Measurements from ENCODE around the gene TSC22D1. TPM values are rescaled to one million over a fixed set of nuclear protein-coding genes. Genes with fewer than 3 reads are reported as not detected.

Gene TSC22D1
- total RNA-seq, 4 donors from 2014 or later = 60.0 to 78.8 (median 69.3) TPM

GRCh38 chr13:44416744-44417143 is 159.4 kb downstream of the TSC22D1 start:
- no peak for DNase-seq (ENCODE audit: low spot score in 2 of 2)
- no peak overlapping the region for H3K4me3 ChIP-seq (ENCODE audit: low read depth, poor library complexity, severe bottlenecking)
- TF ChIP-seq POLR2A (IDR thresholded peaks at IDR 0.05) (no peak), CTCF (IDR thresholded peaks at IDR 0.05) (no peak)
- 90 to 95% methylated on average over 6 of the region's 6 CpGs for WGBS, 2 donors
- intact Hi-C loops (cut with DNase I; ENCODE audit: low total_unique reads) = no loop called here

DNA sequence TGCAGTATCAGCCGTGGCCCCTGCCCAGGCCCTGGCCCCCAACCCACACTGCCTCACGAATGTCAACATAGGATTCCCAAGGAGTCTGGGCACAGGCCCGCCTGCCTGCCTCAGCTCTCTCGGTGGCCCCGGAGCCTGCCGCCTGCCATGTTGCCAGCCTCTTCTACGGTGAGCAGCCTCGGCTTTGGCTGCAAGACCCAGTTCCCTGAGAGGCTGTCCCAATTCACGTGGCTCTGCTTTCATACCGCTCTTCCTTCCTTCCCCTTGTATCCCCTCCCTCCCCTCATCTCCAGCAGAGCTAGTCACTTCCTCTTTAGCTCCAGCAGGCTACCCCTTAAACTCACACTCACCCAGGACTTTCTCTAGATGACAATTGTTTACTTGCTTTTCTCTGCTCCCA is 159.8 kb downstream of the TSC22D1 start:
- TF ChIP-seq CTCF (IDR thresholded peaks at IDR 0.05) (no peak), POLR2A (IDR thresholded peaks at IDR 0.05) (no peak)
- H3K4me3 ChIP-seq (ENCODE audit: low read depth, poor library complexity, severe bottlenecking) = no peak overlapping the region
- no peak for DNase-seq (ENCODE audit: low spot score in 2 of 2)
- 87% methylated on average over 10 of the region's 10 CpGs for WGBS, 2 donors
- intact Hi-C loops (cut with DNase I; ENCODE audit: low total_unique reads) = no loop called here

DNA sequence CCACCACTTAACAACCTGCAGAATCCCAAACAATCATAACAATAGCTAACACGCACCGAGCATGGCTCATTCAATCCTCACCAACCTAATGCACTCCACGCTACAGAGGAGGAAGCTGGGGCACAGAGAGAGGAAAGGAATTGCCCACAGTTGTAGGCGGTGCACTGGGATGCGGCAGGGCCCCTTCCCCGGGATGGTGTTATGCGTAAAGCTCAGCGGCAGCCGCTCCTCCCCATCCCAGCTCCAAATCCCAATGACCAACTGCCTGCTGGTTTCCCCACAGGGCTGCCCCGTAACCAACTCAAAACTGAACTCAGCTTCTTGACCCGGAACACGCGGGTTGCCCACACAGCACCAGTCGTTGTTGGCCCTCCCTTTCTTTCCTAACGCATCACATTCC is 160.3 kb downstream of the TSC22D1 start:
- TF ChIP-seq CTCF (IDR thresholded peaks at IDR 0.05) (no peak), POLR2A (IDR thresholded peaks at IDR 0.05) (no peak)
- no peak for DNase-seq (ENCODE audit: low spot score in 2 of 2)
- intact Hi-C loops (cut with DNase I; ENCODE audit: low total_unique reads) = no loop called here
- 86 to 90% methylated on average over 15 of the region's 15 CpGs for whole genome bisulfite sequencing, 2 donors
- no peak overlapping the region for H3K4me3 ChIP-seq (ENCODE audit: low read depth, poor library complexity, severe bottlenecking)

DNA sequence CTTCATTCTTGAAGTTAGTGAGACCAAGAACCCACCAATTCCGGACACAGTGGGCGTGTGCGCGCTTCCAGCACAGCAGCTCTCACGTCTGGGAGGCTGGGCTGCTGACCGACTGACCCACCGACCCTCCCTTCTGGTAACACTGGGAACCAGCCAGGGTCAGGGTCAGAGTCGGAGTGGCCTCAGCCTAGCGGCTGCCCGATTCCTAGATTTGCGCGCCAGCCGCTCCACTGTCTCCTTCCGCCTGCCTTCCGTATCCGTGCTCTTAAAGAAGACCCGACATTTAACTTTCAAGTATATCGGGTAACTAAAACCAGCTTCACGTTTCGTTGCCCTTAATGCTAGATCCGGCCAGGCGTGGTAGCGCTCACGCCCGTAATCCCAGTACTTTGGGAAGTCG is 161.4 kb downstream of the TSC22D1 start:
- 95 to 96% methylated on average over 26 of the region's 26 CpGs for WGBS, 2 donors
- DNase-seq (ENCODE audit: low spot score in 2 of 2) = no peak
- no peak overlapping the region for H3K4me3 ChIP-seq (ENCODE audit: low read depth, poor library complexity, severe bottlenecking)
- intact Hi-C loops (cut with DNase I; ENCODE audit: low total_unique reads) = no loop called here
- TF ChIP-seq CTCF (IDR thresholded peaks at IDR 0.05) (no peak), POLR2A (IDR thresholded peaks at IDR 0.05) (no peak)

DNA sequence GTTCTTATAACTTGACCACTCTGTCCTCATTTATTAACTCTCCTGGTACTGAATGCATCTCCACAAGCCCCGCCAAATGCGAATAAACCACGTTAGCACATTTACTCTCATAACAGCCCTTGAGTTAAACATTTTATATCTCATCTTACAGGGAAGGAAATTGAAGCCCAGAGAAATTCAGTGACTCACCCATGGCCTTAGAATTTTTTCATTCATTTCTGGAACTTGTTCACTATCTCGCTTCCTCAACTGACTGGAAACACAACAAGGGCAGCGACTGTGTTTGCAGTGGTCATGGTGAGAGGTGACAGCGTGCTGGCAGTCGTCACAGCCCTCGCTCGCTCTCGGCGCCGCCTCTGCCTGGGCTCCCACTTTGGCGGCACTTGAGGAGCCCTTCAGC is 163.0 kb downstream of the TSC22D1 start:
- WGBS, 2 donors = 95 to 96% methylated on average over 13 of the region's 13 CpGs
- DNase-seq (ENCODE audit: low spot score in 2 of 2) = no peak
- intact Hi-C loops (cut with DNase I; ENCODE audit: low total_unique reads) = no loop called here
- no peak overlapping the region for H3K4me3 ChIP-seq (ENCODE audit: low read depth, poor library complexity, severe bottlenecking)
- TF ChIP-seq CTCF (IDR thresholded peaks at IDR 0.05) (no peak), POLR2A (IDR thresholded peaks at IDR 0.05) (no peak)

GRCh38 chr13:44412346-44412935 is 163.7 kb downstream of the TSC22D1 start:
- TF ChIP-seq POLR2A (IDR thresholded peaks at IDR 0.05) (no peak), CTCF (IDR thresholded peaks at IDR 0.05) (no peak)
- WGBS, 2 donors = 84 to 88% methylated on average over 16 of the region's 16 CpGs
- no peak overlapping the region for H3K4me3 ChIP-seq (ENCODE audit: low read depth, poor library complexity, severe bottlenecking)
- DNase-seq (ENCODE audit: low spot score in 2 of 2) = no peak
- intact Hi-C loops (cut with DNase I; ENCODE audit: low total_unique reads) = no loop called here

All from lower leg skin (tissue), 4 donors.